GM18511 (cell line): Measurements from ENCODE around the gene KRT16.
"Not testable (repeated sequence)": the region's sequence is repeated elsewhere in the genome, so short reads cannot be mapped to it uniquely, and the experiment has no call there.

Source experiments
- ATAC-seq: cut with Tn5 transposase; IDR thresholded peaks from one replicate; pipeline ENCODE4 v1.9.1; 2021; ENCODE audit warnings: mild to moderate bottlenecking, moderate library complexity; ENCODE audit not compliant: unreplicated experiment

The KRT16 gene

GRCh38 chr17:41628621-41629255, 16.2 kb upstream of the KRT16 start:
- ATAC-seq = not testable (repeated sequence)

DNA sequence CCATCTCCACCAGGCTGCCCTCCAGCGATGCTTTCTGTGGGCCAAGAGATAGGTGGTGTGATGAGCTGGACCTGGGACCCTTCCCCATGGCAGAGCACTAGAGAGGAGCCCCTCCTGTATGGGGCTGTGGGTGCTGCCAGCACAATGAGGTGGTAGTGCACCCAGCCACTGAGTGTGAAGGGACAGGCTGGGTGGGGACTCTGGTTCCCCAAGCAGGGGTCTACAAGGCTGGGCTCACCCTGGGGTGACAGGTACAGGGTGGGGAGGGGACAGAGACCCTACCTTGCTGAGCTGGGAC, 15.5 kb upstream of the KRT16 start:
- not testable (repeated sequence) for ATAC-seq

DNA sequence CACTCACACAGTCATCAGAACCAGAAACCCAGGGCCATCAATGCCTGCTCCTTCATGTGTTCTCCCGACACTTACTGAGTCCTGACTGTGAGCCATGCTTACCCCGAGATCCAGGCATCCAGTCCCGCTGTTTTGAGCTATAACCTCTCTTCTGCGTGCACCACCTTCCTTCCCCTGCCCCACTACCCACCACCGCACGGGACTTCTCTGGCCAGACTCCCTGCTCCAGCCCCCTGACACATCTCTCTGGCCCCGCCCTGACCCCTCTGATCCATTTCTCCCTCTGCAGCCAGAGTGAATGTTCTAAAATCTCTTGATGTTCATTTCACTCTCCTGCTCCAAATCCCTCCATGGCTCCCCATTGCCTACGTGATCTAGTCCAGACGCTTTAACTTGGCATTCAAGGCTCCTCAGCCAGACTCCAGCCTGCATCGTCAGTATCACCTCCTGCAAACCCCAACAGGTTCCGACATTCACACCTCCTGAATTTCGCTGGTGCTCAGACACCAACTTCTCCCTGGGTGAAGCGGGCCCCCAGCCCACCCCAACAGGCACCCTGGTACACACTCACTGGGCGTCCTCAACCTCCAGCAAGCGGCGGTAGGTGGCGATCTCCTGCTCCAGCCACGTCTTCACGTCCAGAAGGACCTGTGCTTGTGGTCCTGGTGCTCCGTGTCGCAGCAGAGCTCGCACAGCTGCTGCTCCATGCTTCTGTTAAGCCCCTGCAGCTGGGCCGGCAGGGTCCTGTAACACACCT, 14.9 kb upstream of the KRT16 start:
- ATAC-seq = no peak

GRCh38 chr17:41626914-41627295, 14.3 kb upstream of the KRT16 start:
- not testable (repeated sequence) for ATAC-seq

GRCh38 chr17:41626028-41626913, 13.7 kb upstream of the KRT16 start:
- ATAC-seq = not testable (repeated sequence)

GRCh38 chr17:41625602-41626001, 13.0 kb upstream of the KRT16 start:
- ATAC-seq = no peak

DNA sequence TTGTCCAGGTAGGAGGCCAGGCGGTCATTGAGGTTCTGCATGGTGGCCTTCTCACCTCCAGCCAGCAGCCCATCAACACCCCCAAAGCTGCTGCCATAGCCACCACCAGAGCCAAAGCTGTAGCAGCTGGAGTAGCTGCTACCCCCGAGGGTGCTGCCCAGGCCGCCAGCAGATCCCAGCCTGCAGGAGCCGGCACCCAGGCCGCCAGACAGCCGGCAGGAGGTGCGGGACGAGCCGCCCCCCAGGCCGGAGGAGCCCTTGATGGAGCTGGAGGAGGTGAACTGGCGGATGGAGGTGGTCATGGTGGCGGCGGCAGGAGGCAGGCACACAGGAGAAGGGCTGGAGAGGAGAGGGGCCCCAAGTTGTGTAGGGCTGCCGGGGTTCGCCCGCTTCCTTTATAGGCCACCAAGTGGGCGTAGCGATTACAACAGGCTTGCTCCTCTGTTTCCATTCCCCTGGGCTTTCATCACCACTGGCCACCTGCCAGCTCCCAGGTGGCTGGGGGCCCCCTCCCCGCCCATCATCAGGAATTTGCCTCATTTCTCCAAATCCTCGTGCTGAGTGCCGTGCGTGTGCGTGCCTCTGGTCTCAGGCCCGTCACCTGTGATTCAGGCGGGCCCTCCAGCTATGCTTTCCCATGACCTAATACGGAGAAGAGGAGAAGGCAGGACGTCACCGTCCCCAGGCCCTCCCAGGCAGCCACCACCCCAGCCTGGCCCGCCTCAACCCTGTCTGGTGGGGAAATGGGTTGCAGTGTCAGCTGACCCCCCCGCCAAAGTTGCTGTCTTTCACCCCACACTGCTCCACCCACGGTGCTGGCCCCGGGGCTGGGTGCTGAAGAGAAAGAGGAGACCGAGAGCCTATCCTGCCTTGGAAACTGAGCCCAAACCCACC, 11.9 kb upstream of the KRT16 start, which contains the start of gene KRT17:
TSS of gene KRT17 (minus strand) at position 368 of the 894 bp plus-strand sequence. CDS start at position 302, 66 bp downstream.
- ATAC-seq = no peak

DNA sequence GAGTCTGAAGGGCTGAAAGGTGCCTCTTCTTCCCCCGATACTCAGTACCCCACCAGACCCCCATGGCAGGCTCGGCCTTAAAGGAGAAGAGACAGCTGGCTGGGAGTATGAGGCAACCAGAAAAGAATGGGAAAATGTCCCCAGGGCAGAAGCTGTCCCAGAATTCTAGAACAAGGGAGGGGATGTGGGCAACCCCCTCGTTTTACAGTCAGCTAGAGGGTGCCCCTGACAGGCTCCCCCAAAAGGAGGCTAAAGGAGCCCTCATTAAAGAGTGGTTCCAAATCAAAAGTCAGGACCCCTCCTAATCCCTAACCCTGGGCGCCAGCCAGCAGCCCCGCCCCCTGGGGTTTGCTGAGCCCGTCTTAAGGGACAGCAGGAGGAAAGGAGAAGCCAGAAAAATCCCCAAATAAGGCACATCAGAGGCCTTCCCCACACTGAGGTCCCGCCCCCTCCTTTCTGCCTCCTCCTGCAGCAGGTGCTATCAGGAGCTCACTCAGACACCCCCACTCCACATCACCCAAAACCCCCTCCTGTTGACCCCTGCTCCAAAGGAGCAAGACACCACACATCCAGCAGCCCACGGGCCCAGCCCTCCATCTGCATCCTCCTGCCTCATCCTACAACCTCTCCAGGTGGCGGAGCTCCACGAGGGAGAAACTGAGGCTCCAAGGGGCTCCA, 10.8 kb upstream of the KRT16 start:
- ATAC-seq = not testable (repeated sequence)

DNA sequence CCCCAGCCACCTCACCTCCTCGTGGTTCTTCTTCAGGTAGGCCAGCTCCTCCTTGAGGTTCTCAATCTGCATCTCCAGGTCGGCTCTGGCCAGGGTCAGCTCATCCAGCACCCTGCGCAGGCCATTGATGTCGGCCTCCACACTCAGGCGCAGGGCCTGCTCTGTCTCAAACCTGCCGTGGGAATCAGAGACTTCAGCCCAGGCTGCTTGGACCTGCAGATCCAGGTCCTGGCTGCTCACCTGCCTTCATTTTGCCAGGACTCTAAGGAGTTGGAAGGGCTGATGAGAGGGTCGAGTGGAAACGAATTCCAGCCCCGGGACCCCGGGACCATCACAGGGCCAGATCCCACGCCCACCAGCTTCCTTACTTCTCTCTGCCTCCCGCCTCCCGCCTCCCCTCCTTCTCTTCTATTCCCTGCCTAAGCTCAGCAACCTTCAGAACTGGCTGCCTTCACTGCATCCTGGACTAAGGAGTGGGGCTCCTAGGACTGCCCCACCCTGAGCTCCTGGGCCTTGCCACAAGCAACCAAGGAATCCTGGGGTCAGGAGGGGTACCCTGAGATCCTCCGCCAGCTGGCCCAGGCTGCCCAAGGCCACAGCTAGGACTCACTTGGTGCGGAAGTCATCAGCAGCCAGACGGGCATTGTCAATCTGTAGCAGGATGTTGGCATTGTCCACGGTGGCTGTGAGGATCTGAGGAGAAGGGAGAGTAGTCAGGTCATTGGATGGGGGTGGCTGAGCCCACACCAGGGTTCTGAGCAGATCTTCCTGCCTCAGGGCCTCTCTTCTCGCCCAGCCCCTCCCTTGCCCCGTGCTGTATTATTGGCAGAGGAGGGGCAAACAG, 10.0 kb upstream of the KRT16 start:
- ATAC-seq = not testable (repeated sequence)

GRCh38 chr17:41621916-41622315, 9.3 kb upstream of the KRT16 start:
- no peak for ATAC-seq

DNA sequence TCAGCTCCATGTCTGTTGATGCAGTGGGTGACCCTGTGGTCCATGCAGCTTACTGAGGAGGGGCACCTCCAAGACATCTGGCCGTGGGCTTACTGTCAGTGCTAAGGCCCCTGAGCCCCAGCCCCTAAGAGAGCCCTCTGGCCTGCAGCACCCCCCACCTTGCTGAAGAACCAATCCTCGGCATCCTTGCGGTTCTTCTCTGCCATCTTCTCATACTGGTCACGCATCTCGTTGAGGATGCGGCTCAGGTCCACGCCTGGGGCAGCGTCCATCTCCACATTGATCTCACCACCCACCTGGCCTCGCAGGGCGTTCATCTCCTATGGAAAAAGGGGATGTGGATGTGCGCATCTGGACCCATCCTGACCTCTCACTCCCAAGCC, 8.9 kb upstream of the KRT16 start:
- ATAC-seq = not testable (repeated sequence)

DNA sequence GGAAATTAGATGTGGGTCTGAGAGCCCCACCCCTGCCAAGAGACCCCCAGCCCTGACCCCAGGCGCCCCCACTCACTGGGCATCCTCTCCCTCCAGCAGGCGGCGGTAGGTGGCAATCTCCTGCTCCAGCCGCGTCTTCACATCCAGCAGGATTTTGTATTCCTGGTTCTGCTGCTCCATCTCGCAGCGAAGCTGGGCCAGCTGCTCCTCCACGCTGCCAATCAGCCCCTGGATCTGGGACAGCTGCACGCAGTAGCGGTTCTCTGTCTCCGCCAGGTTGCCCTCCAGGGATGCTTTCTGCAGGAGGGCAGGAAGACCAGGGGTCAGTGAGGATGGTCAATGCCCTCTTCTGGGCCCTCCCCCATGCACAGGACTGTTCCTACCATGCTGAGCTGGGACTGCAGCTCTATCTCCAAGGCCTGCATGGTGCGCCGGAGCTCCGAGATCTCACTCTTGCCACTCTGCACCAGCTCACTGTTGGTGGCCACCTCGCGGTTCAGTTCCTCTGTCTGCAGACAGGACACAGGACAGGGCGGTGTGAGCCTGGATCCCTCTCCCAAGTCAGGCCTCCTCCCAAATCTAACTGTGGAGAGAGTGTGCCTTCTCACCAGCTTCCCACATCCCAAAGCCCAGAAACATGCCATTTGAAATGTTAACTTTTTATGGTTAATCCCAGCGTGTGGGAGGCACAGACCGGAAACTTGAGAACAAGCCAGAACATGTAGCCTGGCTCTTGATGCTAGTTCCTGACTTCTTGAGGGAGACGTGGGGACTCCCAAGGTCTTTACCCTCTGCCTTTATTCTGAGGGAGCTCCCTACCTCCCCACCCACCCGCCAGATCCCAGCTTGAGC, 8.2 kb upstream of the KRT16 start:
- ATAC-seq = no peak

DNA sequence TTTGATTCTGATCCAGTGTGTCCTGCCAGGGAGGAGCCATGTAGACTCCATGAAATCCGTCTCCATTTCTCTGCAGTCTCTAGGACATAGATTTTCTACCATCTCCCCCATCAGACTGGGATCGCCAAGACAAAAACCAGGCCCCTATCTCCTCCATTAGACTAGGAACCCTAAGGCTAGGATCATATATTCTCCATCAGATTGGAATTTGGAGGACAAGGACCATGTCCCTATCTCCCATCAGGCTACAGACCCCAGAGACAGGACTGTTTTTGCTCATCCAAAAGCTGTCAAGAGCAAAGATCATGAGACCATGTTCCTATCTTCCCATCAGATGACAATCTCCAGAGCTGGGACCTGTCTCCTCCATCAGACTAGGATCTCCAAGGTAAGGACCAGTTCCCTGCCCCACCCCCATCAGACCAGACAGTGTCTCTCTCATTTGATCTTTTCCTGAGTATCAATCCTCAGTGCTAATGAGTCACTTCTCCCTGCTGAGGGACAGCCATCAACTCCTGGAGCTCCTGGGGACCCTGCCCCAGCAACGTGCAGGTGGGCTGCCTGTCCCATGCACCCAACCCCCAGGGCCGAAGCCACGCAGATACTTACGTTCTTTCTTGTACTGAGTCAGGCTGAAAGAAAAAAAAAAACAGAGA, 7.5 kb upstream of the KRT16 start:
- ATAC-seq = not testable (repeated sequence)

DNA sequence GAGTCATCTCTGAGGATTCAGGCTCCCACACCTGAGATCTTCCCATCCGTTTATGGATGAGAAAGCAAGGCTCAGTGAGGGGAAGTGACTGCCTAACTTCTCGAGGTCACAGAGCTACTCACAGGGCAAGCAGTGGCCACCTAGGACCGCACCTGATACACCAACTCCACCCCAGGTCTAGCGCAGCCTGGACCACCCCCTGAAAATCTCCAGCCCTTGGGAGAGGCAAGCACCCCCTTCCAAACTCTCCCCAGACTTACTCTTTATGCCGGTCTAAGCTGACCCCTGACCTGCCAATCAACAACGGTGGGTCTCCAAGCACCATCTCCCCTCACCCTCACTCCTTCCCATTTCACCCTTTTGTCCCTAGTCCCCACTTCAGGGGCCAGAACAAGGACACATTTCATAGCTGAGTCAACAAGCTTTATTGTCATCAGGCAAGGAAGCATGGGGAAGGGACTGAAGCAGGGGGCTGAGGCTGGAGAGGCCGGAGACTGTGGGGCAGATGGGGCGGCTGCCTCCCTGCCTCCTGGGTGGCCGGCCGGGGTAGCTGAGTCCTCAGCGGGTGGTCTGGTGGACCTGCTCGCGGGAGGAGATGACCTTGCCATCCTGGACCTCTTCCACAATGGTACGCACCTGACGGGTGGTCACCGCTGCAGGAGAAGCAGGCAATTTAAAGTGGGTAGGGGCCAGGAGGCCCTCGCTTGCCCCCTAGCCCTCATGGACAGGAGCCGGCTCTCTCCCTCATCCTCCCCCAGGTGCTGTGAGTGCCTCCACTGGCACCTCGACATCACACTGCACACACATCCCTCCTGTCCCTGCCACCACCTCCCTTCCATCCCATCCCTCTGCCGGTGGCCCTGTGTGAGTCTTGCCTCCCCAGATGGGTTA, 6.7 kb upstream of the KRT16 start:
- ATAC-seq = no peak

- no peak for ATAC-seq
These were observed 5.9 kb upstream of the KRT16 start for GRCh38 chr17:41618341-41619035.

DNA sequence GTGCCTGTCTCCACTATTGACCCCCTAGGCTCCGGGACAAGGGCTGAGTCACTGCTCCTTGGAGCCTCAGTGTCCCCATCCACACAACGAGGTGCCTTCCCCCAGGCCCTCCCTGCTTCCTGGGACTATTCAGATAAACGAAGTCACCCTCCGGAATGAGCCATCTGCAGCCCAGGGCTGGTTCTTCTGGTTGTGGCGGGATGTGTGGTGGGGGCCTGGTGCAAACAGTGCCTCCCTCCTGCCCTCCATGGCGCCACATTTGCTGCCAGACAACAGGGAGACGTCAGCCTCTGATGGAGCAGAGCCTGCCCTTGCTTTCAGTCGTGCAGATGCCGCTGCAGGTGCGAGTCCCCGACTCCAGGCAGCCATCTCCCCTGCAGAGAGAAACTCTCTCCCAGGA, 5.1 kb upstream of the KRT16 start:
- ATAC-seq = no peak
